Lower leg skin (tissue), 4 donors: ENCODE data around the gene DGKH. TPM values are rescaled to one million over a fixed set of nuclear protein-coding genes. Genes with fewer than 3 reads are reported as not detected.

Experiments used
- DNase-seq, 2 donors: peaks; one replicate each; pipeline ENCODE4 v3.0.0-alpha.2; 2019; ENCODE audit warnings: low spot score in 2 of 2
- H3K4me3 ChIP-seq: fragments of 200-600 bp; sonication (generic); 2 replicates; pipeline ENCODE4 v1.5.1; 2017; ENCODE audit warnings: mild to moderate bottlenecking, low read depth; ENCODE audit not compliant: poor library complexity, severe bottlenecking
- CTCF ChIP-seq, 3 donors: fragments of 450-650 bp; IDR thresholded peaks; one replicate each; pipeline ENCODE4 v1.5.1; 2016; ENCODE audit warnings: antibody characterized with exemption in 3 of 3, mild to moderate bottlenecking in 3 of 3, moderate library complexity in 2 of 3
- POLR2A ChIP-seq, 2 donors: fragments of 450-650 bp; IDR thresholded peaks; one replicate each; pipeline ENCODE4 v1.6.1; 2016 to 2017; ENCODE audit warnings: antibody characterized with exemption in 2 of 2, mild to moderate bottlenecking in 1 of 2, moderate library complexity in 1 of 2
- WGBS, 2 donors: methylation state at CpG; one replicate each; pipeline ENCODE4 v1.1.5; 2018; 5-methylcytosine and 5-hydroxymethylcytosine counted together
- intact Hi-C: fragments of 100-400 bp; cut with DNase I; formaldehyde crosslinking; loops from one replicate; pipeline ENCODE4 v1.15.0; 2023; ENCODE audit warnings: low total_unique reads
- total RNA-seq, 4 donors: library from RNA; depleted of rRNA; stranded (reverse); fragments of >200 nt; gene quantifications; one replicate each; pipeline ENCODE4 v1.1.0, GENCODE V29; 2016

DGKH gene
- total RNA-seq, 4 donors from 2014 or later, result 8.8 to 17.0 (median 10.9) TPM

DNA sequence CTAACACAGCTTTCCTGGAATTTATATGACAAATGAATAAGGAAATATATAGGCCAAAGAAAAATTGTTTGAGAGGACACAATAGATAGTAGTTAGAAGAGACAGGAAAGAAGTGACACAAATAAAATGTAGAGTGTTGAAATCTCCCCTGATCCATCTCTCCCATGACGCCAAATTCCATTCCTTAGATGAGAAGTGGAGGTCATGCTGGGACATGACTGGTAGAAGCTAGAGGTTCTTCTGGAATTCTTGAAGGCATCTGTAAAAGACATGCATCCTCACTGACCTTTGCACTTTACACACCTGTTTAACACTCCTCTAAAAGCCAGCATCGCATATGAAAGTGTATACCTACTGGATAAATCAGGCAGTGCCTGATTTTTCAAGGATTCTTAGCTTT, 67.8 kb downstream of the DGKH start:
- DNase-seq, result no peak
- intact Hi-C loops, result loop anchor here (10.0 kb wide), 1 partner anchor 761 kb away; no protein-coding TSS in a partner anchor
- H3K4me3 ChIP-seq, result no peak overlapping the region
- 45 to 62% methylated on average over 2 of the region's 2 CpGs for WGBS, 2 donors
- TF ChIP-seq CTCF (IDR thresholded peaks at IDR 0.05) (no peak), POLR2A (IDR thresholded peaks at IDR 0.05) (no peak)

GRCh38 chr13:42119041-42119440, 70.6 kb downstream of the DGKH start:
- no peak for TF ChIP-seq CTCF (IDR thresholded peaks at IDR 0.05)
- TF ChIP-seq POLR2A (IDR thresholded peaks at IDR 0.05), result no peak
- intact Hi-C loops, result loop anchor here (10.0 kb wide), 1 partner anchor 764 kb away; no protein-coding TSS in a partner anchor
- DNase-seq, result no peak
- H3K4me3 ChIP-seq, result no peak overlapping the region
- 95 to 96% methylated on average over 5 of the region's 5 CpGs for WGBS, 2 donors

GRCh38 chr13:42119875-42120274, 71.4 kb downstream of the DGKH start:
- DNase-seq, result no peak
- H3K4me3 ChIP-seq, result no peak overlapping the region
- TF ChIP-seq POLR2A (IDR thresholded peaks at IDR 0.05) (no peak), CTCF (IDR thresholded peaks at IDR 0.05) (no peak)
- 87 to 88% methylated on average over 1 of the region's 1 CpG for WGBS, 2 donors
- intact Hi-C loops, result loop anchor here (10.0 kb wide), 1 partner anchor 765 kb away; no protein-coding TSS in a partner anchor

DNA sequence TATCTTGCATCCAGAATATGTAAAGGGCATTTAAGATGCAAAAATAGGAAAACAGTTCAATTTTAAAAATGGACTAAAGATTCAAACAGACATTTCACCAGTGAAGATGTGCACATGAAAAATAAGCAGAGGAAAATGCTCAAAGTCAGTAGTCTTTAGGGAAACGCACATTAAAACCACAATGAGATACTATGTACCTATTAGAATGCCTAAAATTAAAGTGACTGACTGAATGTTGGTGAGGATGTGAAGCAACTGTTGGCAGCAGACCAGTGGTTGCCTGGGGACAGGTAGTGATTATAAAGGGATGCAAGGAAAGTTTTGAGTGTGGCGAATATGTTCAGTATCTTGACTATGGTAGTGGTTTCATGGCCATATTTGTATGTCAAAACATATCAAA, 75.2 kb downstream of the DGKH start:
- H3K4me3 ChIP-seq, result no peak overlapping the region
- TF ChIP-seq CTCF (IDR thresholded peaks at IDR 0.05), result no peak
- TF ChIP-seq POLR2A (IDR thresholded peaks at IDR 0.05), result no peak
- WGBS, 2 donors, result 80 to 88% methylated on average over 2 of the region's 2 CpGs
- DNase-seq, result no peak
- intact Hi-C loops, result no loop called here

DNA sequence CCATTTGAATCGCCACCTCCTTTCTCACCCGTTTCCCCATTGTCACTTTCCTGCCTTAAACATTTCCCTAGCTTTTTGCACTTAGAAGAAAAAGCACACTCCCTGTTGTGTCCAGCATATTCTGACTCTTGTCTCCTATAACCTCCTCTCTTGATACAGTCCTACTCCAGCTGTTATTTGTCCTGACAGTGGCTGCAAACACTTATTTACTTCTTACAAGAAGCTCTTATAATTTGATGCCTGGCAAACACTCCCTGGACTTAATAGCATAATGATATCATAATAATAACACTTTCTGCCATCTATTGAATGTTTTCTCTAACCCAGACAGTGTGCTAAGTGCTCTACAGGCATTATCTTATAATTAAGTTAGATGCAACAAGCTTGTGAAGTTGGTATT, 76.6 kb downstream of the DGKH start:
- WGBS, 2 donors, result 84 to 93% methylated on average over 2 of the region's 2 CpGs
- no peak for DNase-seq
- TF ChIP-seq CTCF (IDR thresholded peaks at IDR 0.05), result no peak
- TF ChIP-seq POLR2A (IDR thresholded peaks at IDR 0.05), result no peak
- intact Hi-C loops, result no loop called here
- H3K4me3 ChIP-seq, result no peak overlapping the region

DNA sequence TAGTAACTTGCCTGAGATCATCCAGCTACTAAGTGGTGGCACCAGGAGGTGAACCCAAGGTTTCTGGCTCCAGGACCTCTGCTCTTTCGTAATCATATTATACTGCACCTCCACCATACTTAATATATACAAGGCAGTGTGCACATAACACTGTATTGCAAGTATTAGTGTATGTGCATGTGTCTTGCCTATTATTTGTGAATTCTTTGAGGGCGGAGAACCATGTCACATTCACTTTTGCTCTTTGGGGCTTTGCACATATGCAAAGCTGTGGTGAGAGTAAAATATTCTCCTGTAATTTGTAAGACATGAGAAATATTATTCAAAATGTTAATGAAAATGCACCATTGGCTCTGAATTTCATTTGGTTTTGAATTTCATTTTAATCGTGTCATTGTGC, 78.6 kb downstream of the DGKH start:
- DNase-seq, result no peak
- TF ChIP-seq POLR2A (IDR thresholded peaks at IDR 0.05) (no peak), CTCF (IDR thresholded peaks at IDR 0.05) (no peak)
- WGBS, 2 donors, result 84 to 97% methylated on average over 3 of the region's 3 CpGs
- intact Hi-C loops, result no loop called here
- no peak overlapping the region for H3K4me3 ChIP-seq
